Chondrocyte (in vitro differentiated cells): Measurements from ENCODE around the gene PPP2R1B. TPM values are rescaled to one million over a fixed set of nuclear protein-coding genes. Genes with fewer than 3 reads are reported as not detected.

Source experiments
- DNase-seq: peaks from one replicate; pipeline ENCODE4 v3.0.0; 2021; ENCODE audit warnings: mixed read lengths, low spot score
- H3K27ac Mint-ChIP-seq: one replicate; pipeline ENCODE4 v1.8.0; 2021; ENCODE audit warnings: mild to moderate bottlenecking, moderate library complexity, mixed read lengths; ENCODE audit not compliant: unreplicated experiment
- H3K27me3 Mint-ChIP-seq: 2 replicates; pipeline ENCODE4 v1.8.0; 2021; ENCODE audit warnings: low read depth, mixed read lengths
- H3K36me3 Mint-ChIP-seq: 2 replicates; pipeline ENCODE4 v1.8.0; 2021; ENCODE audit warnings: low read depth, mixed read lengths
- H3K4me1 Mint-ChIP-seq: 2 replicates; pipeline ENCODE4 v1.8.0; 2021; ENCODE audit warnings: low read depth, mild to moderate bottlenecking, mixed read lengths
- H3K4me3 Mint-ChIP-seq: one replicate; pipeline ENCODE4 v1.8.0; 2021; ENCODE audit warnings: mild to moderate bottlenecking, moderate library complexity, mixed read lengths; ENCODE audit not compliant: unreplicated experiment
- H3K9me3 Mint-ChIP-seq: 2 replicates; pipeline ENCODE4 v1.8.0; 2021; ENCODE audit warnings: low read depth, mixed read lengths
- CTCF ChIP-seq: fragments of 200-600 bp; sonication (generic); IDR thresholded peaks from 2 replicates; pipeline ENCODE4 v1.5.0; 2021; ENCODE audit warnings: antibody characterized with exemption, mild to moderate bottlenecking, moderate library complexity
- total RNA-seq: library from RNA; stranded (reverse); gene quantifications from 3 replicates; pipeline ENCODE4 v1.2.1, GENCODE V29; 2021

PPP2R1B gene
- total RNA-seq, 1 donor from 2014 or later, result 17.2 TPM

- DNase-seq, result no peak
- no peak overlapping the region for H3K27ac Mint-ChIP-seq
- no peak overlapping the region for H3K4me3 Mint-ChIP-seq
- no peak for TF ChIP-seq CTCF
- H3K9me3 Mint-ChIP-seq, result no peaks in the 10 kb centered on the region
- peaks cover 10% of the 10 kb centered on the region for H3K4me1 Mint-ChIP-seq
- H3K27me3 Mint-ChIP-seq, result no peaks in the 10 kb centered on the region
- peaks cover 13% of the 10 kb centered on the region for H3K36me3 Mint-ChIP-seq
These were observed 78.2 kb downstream of the PPP2R1B start for GRCh38 chr11:111688013-111688412.

- H3K27ac Mint-ChIP-seq, result peak overlapping the region; percentile 15
- H3K9me3 Mint-ChIP-seq, result no peaks in the 10 kb centered on the region
- no peak overlapping the region for H3K4me3 Mint-ChIP-seq
- H3K36me3 Mint-ChIP-seq, result peaks cover 11% of the 10 kb centered on the region
- no peak for TF ChIP-seq CTCF
- H3K27me3 Mint-ChIP-seq, result no peaks in the 10 kb centered on the region
- DNase-seq, result no peak
- peaks cover 10% of the 10 kb centered on the region for H3K4me1 Mint-ChIP-seq
These were observed 81.9 kb downstream of the PPP2R1B start for GRCh38 chr11:111684251-111684650.

- Mint-ChIP-seq H3K27me3 (no peaks in the 10 kb centered on the region), H3K4me1 (peaks cover 10% of the 10 kb centered on the region), H3K9me3 (no peaks in the 10 kb centered on the region), H3K36me3 (peaks cover 7% of the 10 kb centered on the region), H3K4me3 (no peak overlapping the region), H3K27ac (peak overlapping the region; percentile 15)
- TF ChIP-seq CTCF, result no peak
- DNase-seq, result no peak
These were observed 82.4 kb downstream of the PPP2R1B start for GRCh38 chr11:111683806-111684205.

GRCh38 chr11:111680486-111681175 is 85.6 kb downstream of the PPP2R1B start:
- TF ChIP-seq CTCF, result no peak
- H3K36me3 Mint-ChIP-seq, result no peaks in the 10 kb centered on the region
- no peak for DNase-seq
- no peaks in the 10 kb centered on the region for H3K9me3 Mint-ChIP-seq
- H3K27me3 Mint-ChIP-seq, result no peaks in the 10 kb centered on the region
- H3K27ac Mint-ChIP-seq, result no peak overlapping the region
- no peak overlapping the region for H3K4me3 Mint-ChIP-seq
- peaks cover 31% of the 10 kb centered on the region for H3K4me1 Mint-ChIP-seq

Other genes with a start within 250 kb of the PPP2R1B start
- 10.6 to 12.9 TPM (median 11.5 TPM) in 3 replicates for gene LAYN, start 225.7 kb downstream of the PPP2R1B start, total RNA-seq
- gene SIK2, start 163.9 kb downstream of the PPP2R1B start, total RNA-seq, result 12.9 to 16.2 TPM (median 14.4 TPM) in 3 replicates
- 28.9 to 34.5 TPM (median 29.8 TPM) in 3 replicates for gene ALG9, start 105.2 kb upstream of the PPP2R1B start, total RNA-seq
- gene FDXACB1, start 112.8 kb upstream of the PPP2R1B start, total RNA-seq, result 1.3 to 2.5 TPM (median 1.6 TPM) in 3 replicates
- gene CFAP68, start 113.2 kb upstream of the PPP2R1B start, total RNA-seq, result 10.2 to 12.7 TPM (median 11.3 TPM) in 3 replicates
- 770 to 1,975 TPM (median 1,937 TPM) in 3 replicates for gene CRYAB, start 145.4 kb upstream of the PPP2R1B start, total RNA-seq
- gene HSPB2, start 146.3 kb upstream of the PPP2R1B start, total RNA-seq, result 1.0 to 2.9 TPM (median 2.4 TPM) in 3 replicates
- gene C11orf52, start 152.5 kb upstream of the PPP2R1B start, total RNA-seq, result 0.67 to 2.0 TPM (median 0.72 TPM) in 3 replicates
- gene DIXDC1, start 171.0 kb upstream of the PPP2R1B start, total RNA-seq, result 28.0 to 41.9 TPM (median 29.6 TPM) in 3 replicates